Retinal pigment epithelial cell (primary cell): Measurements from ENCODE around the gene HNRNPA2B1.

Experiments
- DNase-seq: peaks from one replicate; pipeline ENCODE4 v3.0.0-alpha.2; 2010; ENCODE audit warnings: low read depth
- H3K4me3 ChIP-seq: 2 replicates; pipeline ENCODE4 v1.5.1; 2011; ENCODE audit warnings: mild to moderate bottlenecking, low read length, control low read depth, moderate library complexity
- TF ChIP-seq, protein P1 (sequence below): conservative IDR thresholded peaks from 2 replicates; pipeline ENCODE4 v1.5.1; 2011; ENCODE audit warnings: low read depth, low read length, control low read depth, inconsistent platforms

Gene HNRNPA2B1

DNA sequence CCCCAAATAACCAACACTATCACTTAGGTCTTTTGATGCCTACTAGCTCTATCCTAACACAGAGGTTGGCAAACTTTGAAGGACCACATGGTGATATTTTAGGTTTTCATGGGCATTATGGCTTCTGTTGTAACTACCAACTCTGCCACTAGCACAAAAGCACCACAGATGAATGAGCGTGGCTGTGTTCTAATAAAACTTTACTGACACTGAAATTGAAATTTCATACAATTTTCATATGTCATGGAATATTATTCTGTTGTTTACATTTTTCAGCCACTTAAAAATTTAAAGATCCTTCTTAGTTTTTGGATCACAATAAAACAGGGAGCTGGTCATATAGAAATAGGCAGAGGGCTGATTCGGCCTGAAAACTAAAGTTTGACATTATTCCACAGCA is 27.4 kb upstream of the HNRNPA2B1 start:
- TF ChIP-seq, protein P1, sequence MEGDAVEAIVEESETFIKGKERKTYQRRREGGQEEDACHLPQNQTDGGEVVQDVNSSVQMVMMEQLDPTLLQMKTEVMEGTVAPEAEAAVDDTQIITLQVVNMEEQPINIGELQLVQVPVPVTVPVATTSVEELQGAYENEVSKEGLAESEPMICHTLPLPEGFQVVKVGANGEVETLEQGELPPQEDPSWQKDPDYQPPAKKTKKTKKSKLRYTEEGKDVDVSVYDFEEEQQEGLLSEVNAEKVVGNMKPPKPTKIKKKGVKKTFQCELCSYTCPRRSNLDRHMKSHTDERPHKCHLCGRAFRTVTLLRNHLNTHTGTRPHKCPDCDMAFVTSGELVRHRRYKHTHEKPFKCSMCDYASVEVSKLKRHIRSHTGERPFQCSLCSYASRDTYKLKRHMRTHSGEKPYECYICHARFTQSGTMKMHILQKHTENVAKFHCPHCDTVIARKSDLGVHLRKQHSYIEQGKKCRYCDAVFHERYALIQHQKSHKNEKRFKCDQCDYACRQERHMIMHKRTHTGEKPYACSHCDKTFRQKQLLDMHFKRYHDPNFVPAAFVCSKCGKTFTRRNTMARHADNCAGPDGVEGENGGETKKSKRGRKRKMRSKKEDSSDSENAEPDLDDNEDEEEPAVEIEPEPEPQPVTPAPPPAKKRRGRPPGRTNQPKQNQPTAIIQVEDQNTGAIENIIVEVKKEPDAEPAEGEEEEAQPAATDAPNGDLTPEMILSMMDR, result no peak
- H3K4me3 ChIP-seq, result no peak overlapping the region
- no peak for DNase-seq

DNA sequence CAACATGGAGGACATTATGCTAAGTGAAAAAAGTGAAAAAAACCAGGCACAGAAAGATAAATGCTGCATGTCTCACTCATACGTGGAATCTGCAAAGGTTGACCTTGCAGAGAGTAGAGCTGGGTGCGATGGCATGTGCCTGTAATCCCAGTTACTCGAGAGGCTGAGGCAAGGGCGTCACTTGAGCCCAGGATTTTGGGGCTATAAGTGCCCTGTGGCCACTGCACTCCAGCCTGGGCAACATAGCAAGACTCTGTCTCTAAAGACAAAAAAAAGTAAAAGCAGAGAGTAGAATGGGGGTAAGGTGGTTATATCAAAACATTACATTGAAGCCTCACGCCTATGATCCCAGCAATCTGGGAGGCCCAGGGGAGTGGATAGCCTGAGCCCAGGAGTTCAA is 23.8 kb upstream of the HNRNPA2B1 start:
- no peak for DNase-seq
- TF ChIP-seq, protein P1, result no peak
- no peak overlapping the region for H3K4me3 ChIP-seq

DNA sequence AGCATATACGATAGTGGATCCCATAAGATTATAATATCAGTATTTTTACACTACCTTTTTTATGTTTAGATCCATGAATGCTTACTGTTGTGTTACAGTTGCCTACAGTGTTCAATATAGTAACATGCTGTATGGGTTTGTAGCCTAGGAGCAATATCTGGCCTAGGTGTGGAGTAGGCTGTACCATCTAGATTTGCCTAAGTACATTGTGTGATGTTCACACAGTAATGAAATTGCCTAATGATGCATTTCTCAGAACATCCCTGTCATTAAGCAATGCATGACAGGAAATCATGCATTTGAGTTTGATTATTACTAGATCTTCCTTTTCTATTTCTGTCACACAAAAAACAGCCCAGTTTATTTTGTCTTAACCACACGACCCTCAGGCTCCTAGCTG is 15.5 kb upstream of the HNRNPA2B1 start:
- TF ChIP-seq, protein P1, result no peak
- no peak overlapping the region for H3K4me3 ChIP-seq
- no peak for DNase-seq

DNA sequence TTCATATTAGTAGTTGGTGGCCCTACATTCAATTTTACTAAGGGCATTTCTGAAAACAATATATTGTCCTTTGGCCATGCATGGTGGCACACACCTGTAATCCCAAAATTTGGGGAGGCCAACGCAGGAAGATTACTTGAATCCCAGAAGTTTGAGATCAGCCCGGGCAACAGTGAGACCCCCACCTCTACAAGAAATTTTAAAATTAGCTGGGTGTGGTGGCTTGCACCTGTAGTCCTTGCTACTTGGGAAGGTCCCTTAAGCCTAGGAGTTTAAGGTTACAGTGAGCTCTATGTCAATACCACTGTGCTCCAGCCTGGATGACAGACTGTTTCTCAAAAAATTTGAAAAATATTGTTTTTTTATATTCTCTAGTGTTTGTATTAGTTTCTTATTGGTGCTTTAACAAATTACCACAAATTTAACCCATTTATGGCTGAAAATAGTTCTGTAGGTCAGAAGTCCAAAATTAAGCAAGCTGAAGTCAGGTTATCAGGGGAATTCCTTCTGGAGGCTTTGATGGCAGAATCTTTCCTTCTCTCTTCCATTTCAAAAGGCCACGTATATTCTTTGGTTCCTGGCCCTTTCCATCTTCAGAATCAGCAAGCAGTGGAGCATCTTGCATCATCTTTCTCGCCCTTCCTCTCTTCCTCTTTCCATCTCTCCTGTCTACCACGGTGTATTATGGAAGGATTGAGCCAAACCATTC is 13.4 kb upstream of the HNRNPA2B1 start:
- DNase-seq, result no peak
- no peak overlapping the region for H3K4me3 ChIP-seq
- TF ChIP-seq, protein P1, result no peak

DNA sequence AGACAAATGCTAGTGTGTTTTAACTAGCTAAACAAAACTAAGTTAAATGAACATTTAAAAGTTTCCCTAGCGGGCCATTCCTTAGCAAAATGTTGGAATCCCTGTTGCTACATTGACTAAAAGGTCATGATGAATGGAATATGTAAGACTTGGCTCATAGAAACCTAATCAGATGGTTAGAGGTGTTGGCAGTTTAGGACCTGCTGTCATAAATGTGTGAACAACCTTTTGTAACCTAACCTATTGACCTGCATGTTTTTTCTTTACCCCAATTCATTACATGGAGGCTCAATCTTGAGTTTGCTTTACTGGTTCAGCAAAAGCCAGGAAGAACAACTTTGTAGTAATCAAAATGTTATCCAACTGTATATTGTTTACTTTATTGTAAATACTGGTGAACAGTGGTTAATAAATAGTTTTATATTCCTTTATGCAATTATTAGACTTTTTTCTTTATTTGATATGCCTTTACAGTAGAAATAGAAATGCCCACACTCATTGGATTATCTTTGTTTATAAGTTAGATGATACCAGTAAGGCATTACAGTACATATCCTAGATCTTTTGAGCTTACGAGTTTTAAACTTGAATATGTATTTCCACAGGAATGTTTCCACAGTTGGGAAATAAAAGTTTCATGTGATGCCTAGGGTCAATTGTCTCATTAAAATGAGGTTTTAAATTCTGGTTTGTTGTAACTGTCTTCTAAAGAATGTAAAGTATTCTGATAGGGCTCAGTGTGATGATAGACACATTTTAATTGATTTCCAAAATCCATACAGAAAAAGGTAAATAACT is 12.6 kb upstream of the HNRNPA2B1 start:
- no peak for DNase-seq
- TF ChIP-seq, protein P1, result no peak
- H3K4me3 ChIP-seq, result no peak overlapping the region

DNA sequence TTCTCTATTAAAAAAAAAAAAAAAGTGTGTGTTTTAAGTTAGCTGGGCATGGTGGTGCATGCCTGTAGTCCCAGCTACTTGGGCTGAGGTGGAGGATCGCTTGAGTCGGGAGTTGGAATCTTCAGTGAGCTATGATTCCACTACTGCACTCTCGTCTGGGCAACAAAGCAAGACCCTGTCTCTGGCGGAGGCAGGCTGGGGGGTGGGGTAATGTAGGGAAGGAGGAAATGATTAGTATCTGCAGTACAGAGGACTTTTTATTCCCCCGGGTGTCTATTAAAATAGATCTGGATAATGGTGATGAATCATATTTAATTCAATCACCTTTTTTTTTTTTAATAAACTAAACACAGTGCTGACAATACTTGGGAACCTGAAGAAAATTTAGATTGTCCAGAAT is 7.5 kb upstream of the HNRNPA2B1 start:
- no peak overlapping the region for H3K4me3 ChIP-seq
- TF ChIP-seq, protein P1, result no peak
- DNase-seq, result no peak

DNA sequence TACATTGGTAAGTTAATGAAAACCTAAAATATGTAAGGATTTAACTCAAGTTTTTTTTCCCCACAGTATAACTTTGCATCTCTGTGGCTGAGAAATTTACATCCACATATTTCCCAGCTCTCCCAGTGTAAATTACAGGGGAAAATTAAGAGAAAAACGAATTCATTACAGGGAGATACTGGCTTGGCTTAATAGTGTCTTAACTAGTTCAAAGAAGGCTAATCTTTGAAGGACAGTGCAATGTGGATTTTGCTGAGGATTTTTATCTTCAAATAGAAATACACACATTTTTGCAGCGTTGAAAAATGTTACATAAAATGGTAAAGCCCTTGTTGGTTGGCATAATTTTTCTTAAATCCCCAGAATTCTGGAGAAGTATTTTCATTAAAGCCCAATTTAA is 2.5 kb upstream of the HNRNPA2B1 start:
- TF ChIP-seq, protein P1, result no peak
- H3K4me3 ChIP-seq, result peak overlapping the region; percentile 99
- DNase-seq, result no peak
